Transverse colon (tissue), 4 donors: ENCODE results near the gene SERINC1. TPM values are rescaled to one million over a fixed set of nuclear protein-coding genes. Genes with fewer than 3 reads are reported as not detected.
"Not testable (repeated sequence)": the region's sequence is repeated elsewhere in the genome, so short reads cannot be mapped to it uniquely, and the experiment has no call there.

Experiments used
- DNase-seq: peaks from one replicate; pipeline ENCODE4 v3.0.0-alpha.2; 2019
- H3K27ac ChIP-seq, 4 donors: fragments of 200-600 bp; sonication (generic); 2 replicates each; pipeline ENCODE4 v1.5.1; 2016 to 2018; ENCODE audit warnings: inconsistent platforms in 4 of 4
- H3K27me3 ChIP-seq: fragments of 200-600 bp; sonication (generic); 2 replicates; pipeline ENCODE4 v1.5.1; 2017; ENCODE audit warnings: inconsistent platforms
- H3K36me3 ChIP-seq, 4 donors: fragments of 200-600 bp; sonication (generic); 2 replicates each; pipeline ENCODE4 v1.5.1; 2017 to 2019; ENCODE audit warnings: inconsistent platforms in 4 of 4
- H3K4me1 ChIP-seq, 4 donors: fragments of 200-600 bp; sonication (generic); 2 replicates each; pipeline ENCODE4 v1.5.1; 2017 to 2020; ENCODE audit warnings: inconsistent platforms in 4 of 4
- H3K4me3 ChIP-seq, 4 donors: fragments of 200-600 bp; sonication (generic); 1 replicate in 1 of 4; 2 replicates in 3 of 4; pipeline versions ENCODE4 v1.5.1 to v1.6.1; 2017 to 2019; ENCODE audit warnings: inconsistent platforms in 4 of 4
- H3K9me3 ChIP-seq, 2 donors: fragments of 200-600 bp; sonication (generic); 2 replicates each; pipeline ENCODE4 v1.5.1; 2017 to 2019; ENCODE audit warnings: inconsistent platforms in 2 of 2
- CTCF ChIP-seq, 5 experiments: fragments of 200-600 bp in 3 of 5; fragments of 450-650 bp in 2 of 5; sonication (generic) in 3 of 5; IDR thresholded peaks; 1 replicate in 2 of 5; 2 replicates in 3 of 5; pipeline ENCODE4 v1.5.1; 2016 to 2017; ENCODE audit warnings: antibody characterized with exemption in 5 of 5, inconsistent platforms in 3 of 5, mild to moderate bottlenecking in 2 of 5, moderate library complexity in 1 of 5
- EP300 ChIP-seq: sonication (generic); formaldehyde crosslinking; IDR thresholded peaks from one replicate; pipeline ENCODE4 v1.6.1; 2017; ENCODE audit warnings: antibody characterized with exemption, low read depth
- POLR2A ChIP-seq: fragments of 450-650 bp; IDR thresholded peaks from one replicate; pipeline ENCODE4 v1.6.1; 2016; ENCODE audit warnings: antibody characterized with exemption, mild to moderate bottlenecking, moderate library complexity
- POLR2AphosphoS5 ChIP-seq, 3 donors: sonication (generic); formaldehyde crosslinking; IDR thresholded peaks; one replicate each; pipeline ENCODE4 v1.6.1; 2016; ENCODE audit warnings: antibody characterized with exemption in 3 of 3
- WGBS, 2 donors: methylation state at CpG; one replicate each; pipeline ENCODE4 v1.1.5; 2018; ENCODE audit warnings: low coverage in 1 of 2; 5-methylcytosine and 5-hydroxymethylcytosine counted together
- in situ Hi-C, 4 donors: fragments of 200-750 bp; cut with MboI; loops; one replicate each; pipeline versions ENCODE4 v1.15.0 to v1.15.1; 2017; ENCODE audit warnings: low sequenced_read_pairs in 3 of 4, low pct_ligation_motif_present in 1 of 4, low pct_unique_long_range_greater_than_20kb in 1 of 4
- intact Hi-C: fragments of 100-400 bp; cut with DNase I; formaldehyde crosslinking; loops from one replicate; pipeline ENCODE4 v1.15.1; 2023; ENCODE audit warnings: low total_unique reads
- total RNA-seq, 4 donors: library from RNA; depleted of rRNA; stranded (reverse); fragments of >200 nt; gene quantifications; one replicate each; pipeline ENCODE4 v1.1.0, GENCODE V29; 2016

Gene SERINC1
- total RNA-seq: 100 to 1,000 TPM in 2 of 4 donors, 10 to 100 TPM in 2; 32.6 to 138 (median 87.0) TPM

- H3K36me3 ChIP-seq: no peaks in the 10 kb centered on the region
- H3K4me1 ChIP-seq: peaks cover 0 to 48% (median 18%) of the 10 kb centered on the region in 4 donors
- H3K4me3 ChIP-seq: peak within 1 kb of the TSS; percentile 67 to 87 (median 77)
- intact Hi-C loops: loop anchor here (5.0 kb wide), 1 partner anchor 64 kb away; no protein-coding TSS in a partner anchor
- WGBS, 2 donors: 0% methylated on average over 4 to 49 of the region's 49 CpGs
- H3K27ac ChIP-seq: peak within 1 kb of the TSS; percentile 88 to 95 (median 92)
- TF ChIP-seq POLR2AphosphoS5 (IDR thresholded peaks at IDR 0.05): peak; percentile 92 to 97 (median 95)
- peak; percentile 95 for TF ChIP-seq POLR2A
- TF ChIP-seq EP300: peak; percentile 19
- TF ChIP-seq CTCF (IDR thresholded peaks at IDR 0.05): no peak
- in situ Hi-C loops: loop anchor here in 1 of 4 donors (10.0 kb wide), 1 partner anchor 77 kb away; the partner anchor contains the start of gene HSF2
- H3K27me3 ChIP-seq: no peaks in the 10 kb centered on the region
- H3K9me3 ChIP-seq: no peaks in the 10 kb centered on the region
- peak; percentile 95 for DNase-seq
These were observed at the start of gene SERINC1 for GRCh38 chr6:122471107-122472021. Gene SERINC1, minus strand, starts transcription at chr6:122471807. Its CDS starts 70 bp downstream, at chr6:122471737.

- Histone ChIP-seq H3K36me3 (no peaks in the 10 kb centered on the region), H3K27me3 (no peaks in the 10 kb centered on the region), H3K27ac (no peak overlapping the region), H3K9me3 (peaks cover under 1 to 3% of the 10 kb centered on the region in 2 donors), H3K4me1 (no peaks in the 10 kb centered on the region), H3K4me3 (no peak overlapping the region)
- 91 to 95% methylated on average over 13 of the region's 13 CpGs for WGBS, 2 donors
- in situ Hi-C loops: no loop called here
- no peak for DNase-seq
- intact Hi-C loops: no loop called here
- no peak for TF ChIP-seq CTCF (IDR thresholded peaks at IDR 0.05)
- TF ChIP-seq POLR2AphosphoS5 (IDR thresholded peaks at IDR 0.05): no peak
- TF ChIP-seq POLR2A: no peak
- TF ChIP-seq EP300: no peak
These were observed 39.8 kb upstream of the SERINC1 start for GRCh38 chr6:122511193-122511924.

GRCh38 chr6:122505170-122505569 is 33.6 kb upstream of the SERINC1 start:
- intact Hi-C loops, in situ Hi-C loops, DNase-seq, H3K4me3 ChIP-seq, H3K4me1 ChIP-seq, H3K27ac ChIP-seq, H3K36me3 ChIP-seq, H3K27me3 ChIP-seq: not testable (repeated sequence)
- H3K9me3 ChIP-seq: peaks cover 27 to 44% of the 10 kb centered on the region in 2 donors
- 89 to 91% methylated on average over 3 of the region's 3 CpGs for whole genome bisulfite sequencing, 2 donors

- in situ Hi-C loops: no loop called here
- 90% methylated on average over 4 of the region's 4 CpGs; no CpG with 5 or more reads in 1 of the 2 donors for WGBS, 2 donors
- no peak for DNase-seq
These were observed 29.9 kb upstream of the SERINC1 start for GRCh38 chr6:122501475-122501874.

More at GRCh38 chr6:122501475-122501874, 29.9 kb upstream of the SERINC1 start:
- no peaks in the 10 kb centered on the region for H3K27me3 ChIP-seq
- intact Hi-C loops: no loop called here
- peaks cover 24 to 51% of the 10 kb centered on the region in 2 donors for H3K9me3 ChIP-seq
- H3K36me3 ChIP-seq: no peaks in the 10 kb centered on the region
- no peak overlapping the region for H3K27ac ChIP-seq
- TF ChIP-seq EP300 (no peak), POLR2AphosphoS5 (IDR thresholded peaks at IDR 0.05) (no peak), CTCF (IDR thresholded peaks at IDR 0.05) (no peak), POLR2A (no peak)
- H3K4me1 ChIP-seq: no peaks in the 10 kb centered on the region
- H3K4me3 ChIP-seq: no peak overlapping the region
